ENCODE measurements around the gene MTMR11. TPM values are rescaled to one million over a fixed set of nuclear protein-coding genes. Genes with fewer than 3 reads are reported as not detected.

The MTMR11 gene
- total RNA-seq, 1 experiment from 2014 or later = 3.9 TPM

DNA sequence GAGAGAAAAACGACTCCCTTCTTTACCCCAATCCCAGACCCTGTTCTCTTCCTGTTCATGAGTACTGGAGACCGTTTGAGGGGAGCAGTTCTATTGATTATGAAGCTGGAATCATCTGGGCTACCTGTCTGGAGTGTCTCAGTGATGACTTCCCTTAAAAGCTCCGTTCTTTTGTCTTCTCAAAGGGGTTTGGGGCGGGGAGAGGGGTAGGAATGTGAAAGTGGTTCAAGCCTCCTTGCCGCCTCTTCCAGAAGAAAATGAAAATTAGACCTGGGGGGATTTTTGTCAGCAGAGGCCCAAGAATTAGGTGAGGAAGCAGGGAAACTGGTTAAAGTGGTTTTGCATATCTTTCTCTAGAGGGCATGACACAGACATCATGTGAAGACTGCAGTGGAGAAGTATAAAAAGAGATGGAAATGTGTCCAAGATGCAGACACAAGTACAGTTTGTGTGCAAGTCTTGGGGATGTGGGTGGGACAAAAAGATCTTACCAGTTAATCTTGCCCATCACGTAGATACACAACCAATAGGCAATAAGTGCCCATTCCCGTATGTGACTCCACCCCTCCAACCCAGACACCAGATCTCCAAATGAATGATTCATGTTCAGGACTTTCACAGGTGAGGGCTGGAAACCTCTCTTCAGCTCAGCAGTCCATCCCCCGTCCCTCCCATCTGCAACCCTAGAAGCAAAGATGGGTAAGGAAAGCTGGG is 470 bp upstream of the MTMR11 start:
- no peaks in the 10 kb centered on the region for H3K79me2 ChIP-seq (ENCODE audit: insufficient read depth, low read length)
- no peak overlapping the region for H4K91ac ChIP-seq (ENCODE audit: insufficient read length, low read depth, low read length)
- peak overlapping the region; percentile 41 for H3K9ac ChIP-seq (ENCODE audit: extremely low read depth, insufficient read length, low read length)
- peak overlapping the region; percentile 70 to 76 for H3K4me3 Mint-ChIP-seq
- H3K9me3 ChIP-seq (ENCODE audit: control insufficient read depth, low read depth, low read length) = no peaks in the 10 kb centered on the region
- H3K79me1 ChIP-seq (ENCODE audit: insufficient read depth, low read depth, low read length, poor library complexity, severe bottlenecking) = no peaks in the 10 kb centered on the region
- peaks cover 14% of the 10 kb centered on the region for H3K23me2 ChIP-seq (ENCODE audit: insufficient read length, low read depth, low read length, poor library complexity, severe bottlenecking)
- H2AK5ac ChIP-seq (ENCODE audit: insufficient read length, low read length) = no peak overlapping the region
- H2AFZ ChIP-seq (ENCODE audit: low read length) = peak overlapping the region; percentile 2
- peaks cover 20% of the 10 kb centered on the region; the same call in 1 of the 2 replicates for H3K4me1 ChIP-seq (ENCODE audit: insufficient read depth, low read length)
- peak overlapping the region; percentile 80 for H3K4me2 ChIP-seq (ENCODE audit: insufficient read depth, insufficient read length, low read length)
- no peaks in the 10 kb centered on the region for H3K27me3 Mint-ChIP-seq (ENCODE audit: low read depth)
- H2BK20ac ChIP-seq (ENCODE audit: low read depth, low read length, poor library complexity, severe bottlenecking) = no peak overlapping the region
- no peak overlapping the region for H2BK15ac ChIP-seq (ENCODE audit: low read depth, low read length)
- H3K18ac ChIP-seq (ENCODE audit: insufficient read length, low read depth, low read length) = no peak overlapping the region
- peak; percentile 72 for DNase-seq
- WGBS (ENCODE audit: extremely low coverage, insufficient read length, low lambda C conversion rate) = no CpG with 5 or more reads among the region's 8 CpGs
- TF ChIP-seq, protein P1, sequence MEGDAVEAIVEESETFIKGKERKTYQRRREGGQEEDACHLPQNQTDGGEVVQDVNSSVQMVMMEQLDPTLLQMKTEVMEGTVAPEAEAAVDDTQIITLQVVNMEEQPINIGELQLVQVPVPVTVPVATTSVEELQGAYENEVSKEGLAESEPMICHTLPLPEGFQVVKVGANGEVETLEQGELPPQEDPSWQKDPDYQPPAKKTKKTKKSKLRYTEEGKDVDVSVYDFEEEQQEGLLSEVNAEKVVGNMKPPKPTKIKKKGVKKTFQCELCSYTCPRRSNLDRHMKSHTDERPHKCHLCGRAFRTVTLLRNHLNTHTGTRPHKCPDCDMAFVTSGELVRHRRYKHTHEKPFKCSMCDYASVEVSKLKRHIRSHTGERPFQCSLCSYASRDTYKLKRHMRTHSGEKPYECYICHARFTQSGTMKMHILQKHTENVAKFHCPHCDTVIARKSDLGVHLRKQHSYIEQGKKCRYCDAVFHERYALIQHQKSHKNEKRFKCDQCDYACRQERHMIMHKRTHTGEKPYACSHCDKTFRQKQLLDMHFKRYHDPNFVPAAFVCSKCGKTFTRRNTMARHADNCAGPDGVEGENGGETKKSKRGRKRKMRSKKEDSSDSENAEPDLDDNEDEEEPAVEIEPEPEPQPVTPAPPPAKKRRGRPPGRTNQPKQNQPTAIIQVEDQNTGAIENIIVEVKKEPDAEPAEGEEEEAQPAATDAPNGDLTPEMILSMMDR (conservative IDR thresholded peaks at IDR 0.05) = no peak
- no peak overlapping the region for H2BK5ac ChIP-seq (ENCODE audit: insufficient read length, low read length)
- peak overlapping the region; percentile 13 for H3K27ac ChIP-seq (ENCODE audit: insufficient read length, low read depth, low read length)
- no peaks in the 10 kb centered on the region for H3K9me3 Mint-ChIP-seq
- H2BK120ac ChIP-seq (ENCODE audit: low read depth, low read length, poor library complexity, severe bottlenecking) = no peak overlapping the region
- no peak overlapping the region for H2BK12ac ChIP-seq (ENCODE audit: insufficient read length, low read depth, low read length)
- no peak overlapping the region for H3K23ac ChIP-seq (ENCODE audit: insufficient read length, low read depth, low read length)
- H3K27ac Mint-ChIP-seq = peak overlapping the region; percentile 25 to 72 (median 66); a peak in 3 of 7 replicates
- no peak overlapping the region for H3T11ph ChIP-seq (ENCODE audit: low read length)
- no peak overlapping the region for H4K5ac ChIP-seq (ENCODE audit: insufficient read length, low read depth, low read length)
- no peak overlapping the region for H3K4ac ChIP-seq (ENCODE audit: low read depth, low read length)
- H3K36me3 Mint-ChIP-seq (ENCODE audit: insufficient read depth in 1 of 3, low read depth in 3 of 3) = no peaks in the 10 kb centered on the region; a peak in 2 of 7 replicates
- peaks cover 47 to 54% of the 10 kb centered on the region in 2 experiments for H3K4me1 Mint-ChIP-seq
- H3K56ac ChIP-seq (ENCODE audit: insufficient read length, low read depth, low read length) = no peak overlapping the region
- H3K14ac ChIP-seq (ENCODE audit: insufficient read depth, low read length) = no peak overlapping the region
- no peaks in the 10 kb centered on the region for H3K27me3 ChIP-seq (ENCODE audit: insufficient read depth, low read length)
- no peak overlapping the region for H4K8ac ChIP-seq (replicated peaks; ENCODE audit: insufficient read length, low read depth, low read length)
- H4K20me1 ChIP-seq (ENCODE audit: control insufficient read depth, insufficient read depth, insufficient read length) = no peaks in the 10 kb centered on the region

Data from H9 (cell line).